OCI-M2 (cell line): ENCODE measurements around the gene SPTB.
"Not testable (repeated sequence)": the region's sequence is repeated elsewhere in the genome, so short reads cannot be mapped to it uniquely, and the experiment has no call there.

Experiments used
- DNase-seq: peaks from one replicate; lab custom pipeline; 2025; ENCODE audit not compliant: unreplicated experiment; lab: John Stamatoyannopoulos, UW

The SPTB gene

GRCh38 chr14:64879635-64880220, at the start of gene SPTB:
TSS of gene SPTB (minus strand) at chr14:64879907. CDS start at chr14:64823094, 56,813 bp downstream.
- no peak for DNase-seq

GRCh38 chr14:64929014-64929359, 49.3 kb upstream of the SPTB start:
- DNase-seq: no peak

GRCh38 chr14:64928239-64929013, 48.7 kb upstream of the SPTB start:
- DNase-seq: no peak

DNA sequence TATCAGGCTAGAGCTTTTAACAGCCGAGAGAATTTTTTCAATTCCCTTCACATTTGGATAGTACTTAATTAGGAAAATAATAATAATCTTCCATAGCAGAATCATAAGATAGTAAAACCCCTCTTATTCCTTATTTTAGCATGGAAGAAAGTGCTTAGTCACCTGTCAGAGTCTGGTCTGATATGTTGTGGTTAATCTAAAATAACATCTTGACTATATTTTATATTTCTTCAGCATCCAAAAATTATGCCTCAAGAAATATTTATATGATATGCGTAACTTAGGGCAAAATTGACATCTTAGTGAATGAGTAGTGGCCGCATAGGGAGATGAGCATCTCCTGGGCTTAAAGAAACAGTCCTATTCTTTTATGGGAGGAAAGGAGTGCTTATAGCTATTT, 47.3 kb upstream of the SPTB start:
- no peak for DNase-seq

DNA sequence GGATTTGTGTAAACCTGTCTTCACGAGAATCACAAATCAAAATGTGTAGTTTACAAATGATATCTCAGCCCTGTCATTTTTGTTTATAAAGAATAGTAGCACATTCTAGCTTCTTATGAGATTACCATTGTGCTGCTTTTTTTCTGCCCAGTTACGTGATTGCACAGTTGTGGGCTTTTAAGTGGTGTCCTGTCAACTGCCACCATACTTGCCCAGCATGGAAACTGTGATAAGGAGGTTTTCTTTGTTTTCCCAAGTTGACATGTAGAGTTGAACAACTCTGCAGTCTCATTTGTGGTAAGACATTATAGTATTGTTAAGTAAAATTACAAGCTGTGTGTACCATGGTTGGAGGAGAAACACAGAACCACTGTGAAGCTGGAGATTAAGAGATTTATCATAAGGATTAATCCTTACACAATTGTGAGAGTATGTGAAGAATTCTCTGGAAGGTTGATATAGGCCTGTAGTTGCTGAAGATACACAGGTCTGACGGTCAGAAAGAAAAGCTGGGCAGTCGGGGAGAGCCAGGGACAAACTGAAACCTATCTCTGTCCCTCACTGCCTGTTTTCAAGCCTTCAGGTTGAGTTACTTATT, 46.8 kb upstream of the SPTB start:
- no peak for DNase-seq

DNA sequence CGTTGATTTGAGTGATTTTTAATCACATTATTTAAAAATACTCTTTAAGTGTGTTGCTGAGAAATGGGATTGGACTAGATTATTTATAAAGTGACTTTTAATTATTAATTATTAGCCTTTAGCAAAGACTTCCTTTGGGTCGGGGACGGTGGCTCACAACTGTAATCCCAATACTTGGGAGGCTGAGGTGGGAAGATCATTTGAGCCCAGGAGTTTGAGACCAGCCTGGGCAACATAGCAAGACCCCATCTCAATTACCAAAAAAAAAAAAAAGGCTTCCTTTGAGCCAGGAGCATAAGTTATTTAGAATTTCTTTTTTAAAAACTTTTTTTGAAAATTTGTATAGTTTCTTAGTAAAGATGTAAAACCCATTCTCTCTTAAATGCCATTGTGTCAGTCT, 43.3 kb upstream of the SPTB start:
- no peak for DNase-seq

DNA sequence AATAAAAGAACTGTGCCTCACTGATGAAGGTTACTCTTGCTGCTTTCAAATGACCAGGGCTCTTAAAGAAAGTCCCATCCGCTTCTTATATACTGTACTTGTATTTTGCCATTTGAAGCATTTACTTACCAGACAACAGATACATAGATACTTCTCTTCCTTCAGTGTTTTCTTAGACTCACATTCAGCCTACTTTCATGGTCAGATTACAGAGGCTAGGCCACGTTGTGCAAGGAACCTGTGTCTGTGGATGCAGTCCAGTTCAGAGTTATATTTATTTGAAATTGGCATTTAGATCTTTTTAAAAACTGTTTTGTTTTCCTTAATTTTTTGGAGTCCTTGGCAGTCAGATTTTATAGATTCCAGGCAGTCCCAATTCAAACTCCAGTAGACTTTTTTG, 40.8 kb upstream of the SPTB start:
- no peak for DNase-seq

- DNase-seq: no peak
Measured at GRCh38 chr14:64919618-64920017, 39.9 kb upstream of the SPTB start.

DNA sequence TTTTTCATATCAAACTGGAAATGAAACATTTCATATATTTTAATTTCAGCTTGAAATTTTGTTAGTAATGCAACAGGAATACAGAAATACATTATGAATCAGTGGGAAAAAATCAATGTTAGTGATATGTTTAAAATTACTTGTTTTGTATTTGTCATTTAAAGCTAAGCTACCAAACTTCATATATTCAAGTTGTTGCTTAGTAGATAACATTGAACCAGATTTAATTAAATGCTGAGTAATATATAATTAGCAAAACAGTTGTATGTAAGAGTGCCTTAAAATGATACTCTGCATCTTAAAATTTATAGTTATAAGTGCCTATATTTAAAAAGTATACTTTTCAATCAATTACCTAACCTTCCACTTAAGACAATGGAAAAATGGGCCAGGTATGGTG, 39.5 kb upstream of the SPTB start:
- DNase-seq: no peak

- DNase-seq: no peak
Measured at GRCh38 chr14:64918216-64918615, 38.5 kb upstream of the SPTB start.

DNA sequence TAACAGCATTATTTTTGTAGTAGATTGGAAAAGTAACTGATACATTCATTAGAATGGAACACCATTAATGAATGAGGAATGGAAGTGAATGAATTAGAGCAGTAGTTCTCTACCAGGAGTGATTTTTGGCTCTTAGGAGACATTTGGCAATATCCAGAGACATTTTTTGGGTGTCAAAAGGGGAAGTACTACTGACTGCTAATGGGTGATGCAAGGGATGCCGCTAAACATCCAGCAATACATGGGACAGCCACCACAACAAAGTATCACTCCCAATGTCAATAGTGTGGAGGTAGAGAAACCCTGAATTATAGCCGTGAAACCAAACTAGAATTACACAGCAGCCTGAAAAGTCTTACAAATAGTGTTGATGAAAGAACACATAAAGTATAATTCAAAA, 36.1 kb upstream of the SPTB start:
- no peak for DNase-seq

DNA sequence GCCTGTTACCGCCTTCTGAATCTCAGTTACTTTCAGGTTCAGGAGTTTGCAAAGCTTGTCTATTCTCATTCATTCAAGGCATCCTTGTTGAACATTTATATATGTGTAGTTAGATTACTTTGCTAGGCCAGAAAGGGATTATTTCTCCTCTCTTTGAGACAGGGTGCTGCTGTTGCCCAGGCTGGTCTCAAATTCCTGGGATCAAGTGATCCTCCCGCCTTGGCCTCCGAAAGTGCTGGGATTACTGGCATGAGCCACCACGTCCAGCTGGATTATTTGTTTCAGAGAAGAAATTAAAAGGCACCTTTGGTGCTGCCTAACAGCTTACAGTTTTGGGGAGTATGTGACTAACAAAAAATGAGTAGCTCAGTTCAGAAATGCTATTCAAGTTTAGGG, 35.3 kb upstream of the SPTB start:
- DNase-seq: no peak

- DNase-seq: peak; percentile 74
Measured at GRCh38 chr14:64914237-64915028, 34.7 kb upstream of the SPTB start, which contains the start of gene CHURC1. TSS of gene CHURC1 (plus strand) at chr14:64914455. CDS start at chr14:64914496, 41 bp downstream.

GRCh38 chr14:64913477-64913876, 33.8 kb upstream of the SPTB start:
- DNase-seq: not testable (repeated sequence)

DNA sequence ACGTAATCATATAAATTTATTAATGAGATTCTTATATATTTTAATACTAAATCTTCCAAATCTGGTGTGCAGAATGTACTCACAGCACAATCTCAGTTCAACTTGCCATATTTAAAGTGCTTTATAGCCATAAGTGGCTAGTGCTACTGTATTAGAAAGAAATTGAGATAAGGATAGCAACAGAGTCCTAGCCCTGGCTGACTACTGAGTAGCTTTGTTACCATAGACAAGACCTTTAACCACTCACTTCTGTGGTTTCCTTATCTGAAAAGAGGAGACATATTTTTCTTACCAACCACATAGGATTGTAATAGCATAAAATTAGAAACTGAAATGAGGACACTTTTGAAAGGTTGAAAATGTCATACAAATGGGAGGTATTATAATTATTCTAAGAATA, 32.6 kb upstream of the SPTB start:
- DNase-seq: no peak

GRCh38 chr14:64910847-64911495, 31.3 kb upstream of the SPTB start:
- DNase-seq: no peak

GRCh38 chr14:64906022-64906421, 26.3 kb upstream of the SPTB start:
- no peak for DNase-seq

- DNase-seq: no peak
Measured at GRCh38 chr14:64899958-64900357, 20.3 kb upstream of the SPTB start.

GRCh38 chr14:64891839-64892375, 12.2 kb upstream of the SPTB start:
- DNase-seq: no peak

GRCh38 chr14:64891173-64891838, 11.6 kb upstream of the SPTB start:
- no peak for DNase-seq
